Measurements from ENCODE around the gene METTL4.
A peak's percentile ranks its signal among the peaks of the same experiment; 100 is the strongest.

The METTL4 gene

DNA sequence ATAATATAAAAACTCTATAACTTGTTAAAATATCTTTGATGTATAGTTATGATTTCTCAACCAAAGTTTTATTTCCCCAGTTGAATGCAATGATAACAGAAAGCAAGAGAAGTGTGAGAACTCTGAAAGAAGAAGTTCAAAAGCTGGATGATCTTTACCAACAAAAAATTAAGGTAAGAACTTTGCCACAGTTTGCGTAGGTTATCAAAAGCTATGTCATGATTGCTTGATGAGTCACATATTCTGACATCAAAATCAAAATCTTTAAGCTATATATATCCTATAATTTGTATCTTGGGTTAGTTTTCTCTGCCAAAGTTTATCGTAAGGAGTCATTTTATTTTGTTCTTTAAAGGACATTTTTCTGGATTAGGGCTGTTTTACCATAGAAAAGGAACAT lies 35.0 kb upstream of the METTL4 start:
- no CpG with 5 or more reads among the region's 2 CpGs for WGBS (ENCODE audit: insufficient coverage)

DNA sequence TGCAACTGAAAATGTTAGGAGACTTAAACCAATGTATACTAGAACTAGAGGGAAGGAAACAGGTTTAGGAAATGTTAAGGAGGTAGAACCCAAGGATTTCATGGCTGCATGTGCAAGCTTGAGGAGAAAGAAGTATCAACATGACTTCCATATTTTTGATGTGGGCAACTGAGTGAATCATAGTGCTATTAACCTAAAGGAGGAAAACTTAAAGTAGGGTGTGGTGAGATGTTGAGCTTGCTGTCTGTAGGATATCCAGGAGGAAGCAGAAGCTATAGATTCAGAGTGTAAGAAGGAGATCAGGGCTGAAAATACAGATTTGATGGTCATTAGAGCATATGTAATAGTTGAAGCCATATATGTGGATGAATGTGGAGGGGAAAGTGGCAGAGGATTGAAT lies 31.5 kb upstream of the METTL4 start:
- Histone ChIP-seq H3K4me1 (ENCODE audit: control extremely low read depth in 1 of 4, control insufficient read depth in 4 of 4, insufficient read depth in 4 of 4, low read length in 3 of 4) (peaks cover 5 to 22% (median 15%) of the 10 kb centered on the region in 4 experiments), H3K9me3 (ENCODE audit: control extremely low read depth in 1 of 5, control insufficient read depth in 4 of 5, insufficient read depth in 2 of 5, low read depth in 1 of 5, low read length in 4 of 5) (no peaks in the 10 kb centered on the region), H3K27ac (ENCODE audit: insufficient read depth in 1 of 2, low read depth in 1 of 2, low read length in 2 of 2, poor library complexity in 1 of 2, severe bottlenecking in 2 of 2) (no peak overlapping the region), H3K4me3 (ENCODE audit: control insufficient read depth in 1 of 7, extremely low read depth in 1 of 7, insufficient read depth in 4 of 7, low read depth in 2 of 7, low read length in 6 of 7) (no peak overlapping the region), H3K36me3 (ENCODE audit: control insufficient read depth in 4 of 4, insufficient read depth in 4 of 4, low read length in 3 of 4) (peaks cover 3 to 41% (median 13%) of the 10 kb centered on the region in 4 experiments), H3K27me3 (replicated peaks in 2 of 5; ENCODE audit: control insufficient read depth in 4 of 5, insufficient read depth in 5 of 5, low read length in 4 of 5) (no peaks in the 10 kb centered on the region)
- DNase-seq, result no peak
- POLR2A ChIA-PET, result no interaction called here
- CTCF ChIA-PET, result interaction anchor here (0.7 kb wide), 1 partner anchor 48 kb away, joined by 4 read pairs; no protein-coding TSS in a partner anchor

More for the DNA sequence above, 35.0 kb upstream of the METTL4 start:
- H3K27ac ChIP-seq (ENCODE audit: insufficient read depth in 1 of 2, low read depth in 1 of 2, low read length in 2 of 2, poor library complexity in 1 of 2, severe bottlenecking in 2 of 2), result peak overlapping the region; percentile 61 to 80
- H3K9me3 ChIP-seq (ENCODE audit: control extremely low read depth in 1 of 5, control insufficient read depth in 4 of 5, insufficient read depth in 2 of 5, low read depth in 1 of 5, low read length in 4 of 5), result no peaks in the 10 kb centered on the region
- H3K27me3 ChIP-seq (replicated peaks in 2 of 5; ENCODE audit: control insufficient read depth in 4 of 5, insufficient read depth in 5 of 5, low read length in 4 of 5), result no peaks in the 10 kb centered on the region
- peak; percentile 16 to 67 (median 54) for DNase-seq
- peaks cover 5 to 24% (median 17%) of the 10 kb centered on the region in 4 experiments for H3K4me1 ChIP-seq (ENCODE audit: control extremely low read depth in 1 of 4, control insufficient read depth in 4 of 4, insufficient read depth in 4 of 4, low read length in 3 of 4)
- CTCF ChIA-PET, result interaction anchor here (0.8 to 1.7 kb wide), 5 partner anchors 9 to 59 kb away, joined by 3 to 8 read pairs (median 4); no protein-coding TSS in a partner anchor
- POLR2A ChIA-PET, result interaction anchor here (1.8 kb wide), 1 partner anchor 49 kb away, joined by 6 read pairs; the partner anchor contains the start of gene SMCHD1
- H3K4me3 ChIP-seq (ENCODE audit: control insufficient read depth in 1 of 7, extremely low read depth in 1 of 7, insufficient read depth in 4 of 7, low read depth in 2 of 7, low read length in 6 of 7), result peak overlapping the region in 2 of 7 experiments; percentile 42 to 54
- H3K36me3 ChIP-seq (ENCODE audit: control insufficient read depth in 4 of 4, insufficient read depth in 4 of 4, low read length in 3 of 4), result peaks cover 2 to 46% (median 8%) of the 10 kb centered on the region in 4 experiments

- Histone ChIP-seq H3K36me3 (ENCODE audit: control insufficient read depth in 4 of 4, insufficient read depth in 4 of 4, low read length in 3 of 4) (peaks cover 8 to 47% (median 24%) of the 10 kb centered on the region in 4 experiments), H3K9me3 (ENCODE audit: control extremely low read depth in 1 of 5, control insufficient read depth in 4 of 5, insufficient read depth in 2 of 5, low read depth in 1 of 5, low read length in 4 of 5) (no peaks in the 10 kb centered on the region), H3K4me3 (ENCODE audit: control insufficient read depth in 1 of 7, extremely low read depth in 1 of 7, insufficient read depth in 4 of 7, low read depth in 2 of 7, low read length in 6 of 7) (no peak overlapping the region), H3K27me3 (replicated peaks in 2 of 5; ENCODE audit: control insufficient read depth in 4 of 5, insufficient read depth in 5 of 5, low read length in 4 of 5) (no peaks in the 10 kb centered on the region), H3K27ac (ENCODE audit: insufficient read depth in 1 of 2, low read depth in 1 of 2, low read length in 2 of 2, poor library complexity in 1 of 2, severe bottlenecking in 2 of 2) (no peak overlapping the region), H3K4me1 (ENCODE audit: control extremely low read depth in 1 of 4, control insufficient read depth in 4 of 4, insufficient read depth in 4 of 4, low read length in 3 of 4) (no peaks in the 10 kb centered on the region)
- CTCF ChIA-PET, result no interaction called here
- no peak for DNase-seq
- WGBS (ENCODE audit: insufficient coverage), result 88% methylated on average over 1 of the region's 5 CpGs
- POLR2A ChIA-PET, result no interaction called here
Measured at GRCh38 chr18:2597639-2598038, 26.3 kb upstream of the METTL4 start.

DNA sequence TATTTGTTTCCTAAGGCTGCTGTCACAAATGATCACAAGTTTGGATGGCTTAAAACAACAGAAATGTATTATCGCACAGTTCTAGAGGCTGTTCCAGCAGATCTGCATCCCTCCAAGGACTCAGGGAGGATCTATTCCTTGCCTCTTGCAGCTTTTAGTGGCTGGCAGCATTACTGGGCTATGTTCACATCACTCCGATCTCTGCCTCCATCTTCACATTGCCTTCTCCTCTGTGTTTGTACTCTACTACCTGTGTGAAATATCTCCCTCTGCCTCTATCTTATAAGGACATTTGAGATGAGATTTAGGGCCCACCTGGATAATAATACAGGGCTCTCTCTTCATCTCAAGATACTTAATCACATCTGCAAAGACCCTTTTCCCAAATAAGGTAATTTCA lies 19.0 kb upstream of the METTL4 start:
- Histone ChIP-seq H3K27ac (ENCODE audit: insufficient read depth in 1 of 2, low read depth in 1 of 2, low read length in 2 of 2, poor library complexity in 1 of 2, severe bottlenecking in 2 of 2) (no peak overlapping the region), H3K36me3 (ENCODE audit: control insufficient read depth in 4 of 4, insufficient read depth in 4 of 4, low read length in 3 of 4) (peaks cover 8 to 62% (median 23%) of the 10 kb centered on the region in 4 experiments), H3K4me3 (ENCODE audit: control insufficient read depth in 1 of 7, extremely low read depth in 1 of 7, insufficient read depth in 4 of 7, low read depth in 2 of 7, low read length in 6 of 7) (peak overlapping the region in 1 of 7 experiments; percentile 2), H3K27me3 (replicated peaks in 2 of 5; ENCODE audit: control insufficient read depth in 4 of 5, insufficient read depth in 5 of 5, low read length in 4 of 5) (no peaks in the 10 kb centered on the region), H3K9me3 (ENCODE audit: control extremely low read depth in 1 of 5, control insufficient read depth in 4 of 5, insufficient read depth in 2 of 5, low read depth in 1 of 5, low read length in 4 of 5) (no peaks in the 10 kb centered on the region), H3K4me1 (ENCODE audit: control extremely low read depth in 1 of 4, control insufficient read depth in 4 of 4, insufficient read depth in 4 of 4, low read length in 3 of 4) (peaks cover 0 to 6% (median 0%) of the 10 kb centered on the region in 4 experiments)
- 100% methylated on average over 1 of the region's 2 CpGs for WGBS (ENCODE audit: insufficient coverage)
- ChIA-PET CTCF (no interaction called here), POLR2A (no interaction called here)
- DNase-seq, result no peak

DNA sequence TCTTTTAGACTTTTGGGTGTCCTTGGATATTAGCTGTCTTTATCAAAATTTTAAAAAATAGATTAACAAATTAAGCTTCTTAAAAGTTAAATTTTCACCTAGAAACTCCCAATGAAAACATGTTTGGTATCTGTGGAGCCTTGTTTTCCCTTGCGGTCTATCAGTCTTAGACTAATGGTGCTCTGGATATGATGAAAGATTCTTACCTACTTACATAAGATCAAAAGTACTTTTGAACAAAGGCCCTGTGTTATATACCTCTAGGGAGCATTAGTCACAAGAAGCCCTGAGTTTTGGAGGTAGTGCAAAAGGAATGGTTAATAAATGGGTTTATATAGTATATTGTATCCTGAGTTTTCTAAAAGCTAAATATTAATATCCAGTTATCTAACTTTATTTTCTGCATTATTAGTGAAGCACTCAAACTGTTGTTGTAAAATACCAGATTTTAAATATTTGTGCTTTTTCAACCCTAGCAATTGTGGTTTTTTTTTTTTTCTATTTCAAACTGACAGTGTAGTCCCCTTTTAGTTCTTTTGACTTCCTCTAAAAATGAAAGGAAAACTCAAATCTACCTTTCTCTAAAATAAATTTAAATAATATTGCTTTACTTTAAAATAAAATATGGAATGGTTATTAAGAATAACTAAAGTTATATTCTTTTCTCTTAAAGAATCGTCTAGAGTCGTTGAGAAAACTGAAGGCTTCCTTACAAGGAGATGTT lies 18.2 kb upstream of the METTL4 start:
- peak overlapping the region in 1 of 7 experiments; percentile 2 for H3K4me3 ChIP-seq (ENCODE audit: control insufficient read depth in 1 of 7, extremely low read depth in 1 of 7, insufficient read depth in 4 of 7, low read depth in 2 of 7, low read length in 6 of 7)
- peaks cover 0 to 6% (median 0%) of the 10 kb centered on the region in 4 experiments for H3K4me1 ChIP-seq (ENCODE audit: control extremely low read depth in 1 of 4, control insufficient read depth in 4 of 4, insufficient read depth in 4 of 4, low read length in 3 of 4)
- H3K9me3 ChIP-seq (ENCODE audit: control extremely low read depth in 1 of 5, control insufficient read depth in 4 of 5, insufficient read depth in 2 of 5, low read depth in 1 of 5, low read length in 4 of 5), result no peaks in the 10 kb centered on the region
- DNase-seq, result no peak
- peak overlapping the region; percentile 9 to 13 for H3K27ac ChIP-seq (ENCODE audit: insufficient read depth in 1 of 2, low read depth in 1 of 2, low read length in 2 of 2, poor library complexity in 1 of 2, severe bottlenecking in 2 of 2)
- POLR2A ChIA-PET, result interaction anchor here (0.6 to 1.3 kb wide), 2 partner anchors 18 to 111 kb away, joined by 3 read pairs; partner anchors contain the start of genes METTL4 and NDC80
- CTCF ChIA-PET, result interaction anchor here (0.8 kb wide), 1 partner anchor 15 kb away, joined by 3 read pairs; no protein-coding TSS in a partner anchor
- peaks cover 7 to 64% (median 25%) of the 10 kb centered on the region in 4 experiments for H3K36me3 ChIP-seq (ENCODE audit: control insufficient read depth in 4 of 4, insufficient read depth in 4 of 4, low read length in 3 of 4)
- WGBS (ENCODE audit: insufficient coverage), result 71% methylated on average over 1 of the region's 3 CpGs
- no peaks in the 10 kb centered on the region for H3K27me3 ChIP-seq (replicated peaks in 2 of 5; ENCODE audit: control insufficient read depth in 4 of 5, insufficient read depth in 5 of 5, low read length in 4 of 5)

GRCh38 chr18:2588666-2589344 lies 17.5 kb upstream of the METTL4 start:
- H3K27me3 ChIP-seq (replicated peaks in 2 of 5; ENCODE audit: control insufficient read depth in 4 of 5, insufficient read depth in 5 of 5, low read length in 4 of 5), result no peaks in the 10 kb centered on the region
- no peak for DNase-seq
- H3K9me3 ChIP-seq (ENCODE audit: control extremely low read depth in 1 of 5, control insufficient read depth in 4 of 5, insufficient read depth in 2 of 5, low read depth in 1 of 5, low read length in 4 of 5), result no peaks in the 10 kb centered on the region
- peak overlapping the region; percentile 9 to 13 for H3K27ac ChIP-seq (ENCODE audit: insufficient read depth in 1 of 2, low read depth in 1 of 2, low read length in 2 of 2, poor library complexity in 1 of 2, severe bottlenecking in 2 of 2)
- H3K4me3 ChIP-seq (ENCODE audit: control insufficient read depth in 1 of 7, extremely low read depth in 1 of 7, insufficient read depth in 4 of 7, low read depth in 2 of 7, low read length in 6 of 7), result no peak overlapping the region
- POLR2A ChIA-PET, result interaction anchor here (0.6 to 1.3 kb wide), 2 partner anchors 18 to 112 kb away, joined by 3 read pairs; partner anchors contain the start of genes METTL4 and NDC80
- H3K4me1 ChIP-seq (ENCODE audit: control extremely low read depth in 1 of 4, control insufficient read depth in 4 of 4, insufficient read depth in 4 of 4, low read length in 3 of 4), result peaks cover 0 to 6% (median 0%) of the 10 kb centered on the region in 4 experiments
- peaks cover 7 to 57% (median 22%) of the 10 kb centered on the region in 4 experiments for H3K36me3 ChIP-seq (ENCODE audit: control insufficient read depth in 4 of 4, insufficient read depth in 4 of 4, low read length in 3 of 4)
- WGBS (ENCODE audit: insufficient coverage), result 100% methylated on average over 4 of the region's 5 CpGs
- CTCF ChIA-PET, result interaction anchor here (0.8 kb wide), 1 partner anchor 15 kb away, joined by 3 read pairs; no protein-coding TSS in a partner anchor
